CD4-positive, alpha-beta memory T cell (primary cell): ENCODE data around the gene CACNA1C. TPM values are rescaled to one million over a fixed set of nuclear protein-coding genes. Genes with fewer than 3 reads are reported as not detected.

ENCODE experiments used
- CTCF ChIA-PET: fragments of 350-600 bp; sonication (Branson Sonifier 250); formaldehyde crosslinking; loops from one replicate; lab custom pipeline; 2021; ENCODE audit warnings: inconsistent platforms; ENCODE audit not compliant: partially characterized antibody; lab: Charles Lee
- POLR2A ChIA-PET: fragments of 350-600 bp; sonication (Branson Sonifier 250); formaldehyde crosslinking; loops from one replicate; lab custom pipeline; 2021; ENCODE audit not compliant: partially characterized antibody; lab: Charles Lee
- DNase-seq, 5 donors: peaks; one replicate each; pipeline versions ENCODE4 v3.0.0 to v3.0.0-alpha.2; 2020 to 2022; ENCODE audit warnings: mixed read lengths in 1 of 5
- H3K27ac ChIP-seq: one replicate; pipeline ENCODE4 v1.7.0; 2013; ENCODE audit warnings: low read depth, low read length
- H3K27me3 ChIP-seq: 2 replicates; pipeline ENCODE4 v1.7.0; 2013; ENCODE audit warnings: mild to moderate bottlenecking, low read length, moderate library complexity; ENCODE audit not compliant: insufficient read depth
- H3K36me3 ChIP-seq: 2 replicates; pipeline ENCODE4 v1.7.0; 2013; ENCODE audit warnings: mild to moderate bottlenecking, low read length, moderate library complexity; ENCODE audit not compliant: insufficient read depth
- H3K4me1 ChIP-seq: 2 replicates; pipeline ENCODE4 v1.7.0; 2013; ENCODE audit warnings: mild to moderate bottlenecking, low read length, moderate library complexity; ENCODE audit not compliant: insufficient read depth
- H3K4me3 ChIP-seq, 2 donors: one replicate each; pipeline ENCODE4 v1.7.0; 2013; ENCODE audit warnings: low read length in 2 of 2, mild to moderate bottlenecking in 1 of 2
- H3K9me3 ChIP-seq, 2 donors: one replicate each; pipeline ENCODE4 v1.7.0; 2013; ENCODE audit warnings: low read length in 2 of 2, control low read depth in 1 of 2; ENCODE audit not compliant: control insufficient read depth in 1 of 2
- H3K27ac Mint-ChIP-seq, 7 donors: one replicate each; pipeline ENCODE4 v1.8.0; 2020 to 2021; ENCODE audit warnings: mixed read lengths in 7 of 7, mild to moderate bottlenecking in 6 of 7, inconsistent platforms in 3 of 7, moderate library complexity in 3 of 7
- H3K27me3 Mint-ChIP-seq, 2 donors: one replicate each; pipeline ENCODE4 v1.8.0; 2020 to 2021; ENCODE audit warnings: mixed read lengths in 2 of 2
- H3K36me3 Mint-ChIP-seq, 2 donors: one replicate each; pipeline ENCODE4 v1.8.0; 2020 to 2021; ENCODE audit warnings: mixed read lengths in 2 of 2, inconsistent platforms in 1 of 2, mild to moderate bottlenecking in 1 of 2
- H3K4me1 Mint-ChIP-seq, 4 donors: one replicate each; pipeline ENCODE4 v1.8.0; 2020 to 2021; ENCODE audit warnings: mixed read lengths in 4 of 4, mild to moderate bottlenecking in 1 of 4
- H3K4me3 Mint-ChIP-seq, 8 donors: one replicate each; pipeline ENCODE4 v1.8.0; 2020 to 2021; ENCODE audit warnings: mixed read lengths in 8 of 8, mild to moderate bottlenecking in 7 of 8, moderate library complexity in 6 of 8, inconsistent platforms in 3 of 8
- H3K9me3 Mint-ChIP-seq, 8 donors: one replicate each; pipeline ENCODE4 v1.8.0; 2020 to 2021; ENCODE audit warnings: mixed read lengths in 8 of 8, mild to moderate bottlenecking in 5 of 8, inconsistent platforms in 3 of 8, moderate library complexity in 1 of 8
- intact Hi-C: fragments of 100-400 bp; cut with micrococcal nuclease; formaldehyde crosslinking; loops from one replicate; pipeline ENCODE4 v1.15.1; 2023
- polyA plus RNA-seq, 2 donors: library from polyadenylated mRNA; unstranded; fragments of 300-500 nt; fragmentation: Illumina TruSeq; gene quantifications; one replicate each; pipeline ENCODE4 v1.2.3, GENCODE V29; 2021
- total RNA-seq, 2 experiments: library from RNA; stranded (reverse); gene quantifications; one replicate each; pipeline ENCODE4 v1.2.3, GENCODE V29; 2021

The CACNA1C gene
- total and polyA plus RNA-seq, 4 experiments from 2014 or later, result 0.05 to 0.21 (median 0.07) TPM

GRCh38 chr12:2075508-2076195, 22.9 kb downstream of the CACNA1C start:
- no peaks in the 10 kb centered on the region for H3K36me3 ChIP-seq
- H3K4me3 ChIP-seq, result no peak overlapping the region
- Mint-ChIP-seq H3K4me3 (no peak overlapping the region), H3K9me3 (peaks cover 3 to 28% (median 13%) of the 10 kb centered on the region in 8 donors), H3K27ac (no peak overlapping the region), H3K36me3 (peaks cover 5 to 7% of the 10 kb centered on the region in 2 donors), H3K27me3 (peaks cover 7 to 19% of the 10 kb centered on the region in 2 donors), H3K4me1 (no peaks in the 10 kb centered on the region)
- no peak for DNase-seq
- intact Hi-C loops, result no loop called here
- no peak overlapping the region for H3K27ac ChIP-seq
- no peaks in the 10 kb centered on the region for H3K27me3 ChIP-seq
- POLR2A ChIA-PET, result no interaction called here
- H3K4me1 ChIP-seq, result no peaks in the 10 kb centered on the region
- H3K9me3 ChIP-seq, result no peaks in the 10 kb centered on the region
- CTCF ChIA-PET, result no interaction called here

- no peak overlapping the region for H3K27ac Mint-ChIP-seq
- Histone ChIP-seq H3K36me3 (no peaks in the 10 kb centered on the region), H3K4me1 (no peaks in the 10 kb centered on the region), H3K27me3 (no peaks in the 10 kb centered on the region), H3K27ac (no peak overlapping the region), H3K9me3 (no peaks in the 10 kb centered on the region), H3K4me3 (no peak overlapping the region)
- H3K4me3 Mint-ChIP-seq, result no peak overlapping the region
- intact Hi-C loops, result no loop called here
- peaks cover 3 to 26% (median 12%) of the 10 kb centered on the region in 8 donors for H3K9me3 Mint-ChIP-seq
- DNase-seq, result no peak
- peaks cover 7 to 19% of the 10 kb centered on the region in 2 donors for H3K27me3 Mint-ChIP-seq
- no peaks in the 10 kb centered on the region for H3K4me1 Mint-ChIP-seq
- ChIA-PET CTCF (no interaction called here), POLR2A (no interaction called here)
- peaks cover 5 to 6% of the 10 kb centered on the region in 2 donors for H3K36me3 Mint-ChIP-seq
Observed at GRCh38 chr12:2076196-2076570, 23.4 kb downstream of the CACNA1C start.

- ChIA-PET POLR2A (no interaction called here), CTCF (no interaction called here)
- no peak overlapping the region for H3K4me3 ChIP-seq
- Mint-ChIP-seq H3K4me1 (no peaks in the 10 kb centered on the region), H3K36me3 (peaks cover under 1% of the 10 kb centered on the region in 2 donors), H3K9me3 (peaks cover 3 to 21% (median 7%) of the 10 kb centered on the region in 8 donors), H3K27me3 (peaks cover 6 to 19% of the 10 kb centered on the region in 2 donors), H3K4me3 (no peak overlapping the region), H3K27ac (no peak overlapping the region)
- DNase-seq, result no peak
- H3K27ac ChIP-seq, result no peak overlapping the region
- intact Hi-C loops, result no loop called here
- H3K36me3 ChIP-seq, result no peaks in the 10 kb centered on the region
- H3K27me3 ChIP-seq, result no peaks in the 10 kb centered on the region
- no peaks in the 10 kb centered on the region for H3K9me3 ChIP-seq
- no peaks in the 10 kb centered on the region for H3K4me1 ChIP-seq
Observed at GRCh38 chr12:2076728-2077127, 23.9 kb downstream of the CACNA1C start.

GRCh38 chr12:2080604-2081003, 27.8 kb downstream of the CACNA1C start:
- H3K4me3 Mint-ChIP-seq, result no peak overlapping the region
- H3K27ac Mint-ChIP-seq, result no peak overlapping the region
- no peak overlapping the region for H3K27ac ChIP-seq
- no peaks in the 10 kb centered on the region for H3K4me1 ChIP-seq
- CTCF ChIA-PET, result no interaction called here
- no peak overlapping the region for H3K4me3 ChIP-seq
- no peaks in the 10 kb centered on the region for H3K36me3 ChIP-seq
- no peaks in the 10 kb centered on the region for H3K9me3 ChIP-seq
- no peaks in the 10 kb centered on the region for H3K36me3 Mint-ChIP-seq
- H3K27me3 Mint-ChIP-seq, result peaks cover 6 to 19% of the 10 kb centered on the region in 2 donors
- intact Hi-C loops, result no loop called here
- no peaks in the 10 kb centered on the region for H3K27me3 ChIP-seq
- H3K9me3 Mint-ChIP-seq, result peaks cover 3 to 20% (median 5%) of the 10 kb centered on the region in 8 donors
- DNase-seq, result no peak
- no peaks in the 10 kb centered on the region for H3K4me1 Mint-ChIP-seq
- POLR2A ChIA-PET, result no interaction called here

GRCh38 chr12:2082321-2082720, 29.5 kb downstream of the CACNA1C start:
- Histone ChIP-seq H3K36me3 (no peaks in the 10 kb centered on the region), H3K4me3 (no peak overlapping the region), H3K27me3 (peaks cover 3% of the 10 kb centered on the region), H3K27ac (no peak overlapping the region), H3K4me1 (no peaks in the 10 kb centered on the region), H3K9me3 (no peaks in the 10 kb centered on the region)
- Mint-ChIP-seq H3K36me3 (no peaks in the 10 kb centered on the region), H3K4me1 (no peaks in the 10 kb centered on the region), H3K4me3 (no peak overlapping the region), H3K27ac (no peak overlapping the region), H3K9me3 (peaks cover 3 to 20% (median 6%) of the 10 kb centered on the region in 8 donors), H3K27me3 (peaks cover 4 to 15% of the 10 kb centered on the region in 2 donors)
- intact Hi-C loops, result no loop called here
- ChIA-PET POLR2A (no interaction called here), CTCF (no interaction called here)
- no peak for DNase-seq

GRCh38 chr12:2083008-2083407, 30.2 kb downstream of the CACNA1C start:
- no peak overlapping the region for H3K27ac ChIP-seq
- Mint-ChIP-seq H3K4me1 (no peaks in the 10 kb centered on the region), H3K36me3 (no peaks in the 10 kb centered on the region), H3K9me3 (peaks cover 3 to 19% (median 6%) of the 10 kb centered on the region in 8 donors), H3K27ac (no peak overlapping the region), H3K4me3 (no peak overlapping the region), H3K27me3 (peaks cover 3 to 9% of the 10 kb centered on the region in 2 donors)
- peaks cover 3% of the 10 kb centered on the region for H3K27me3 ChIP-seq
- no peaks in the 10 kb centered on the region for H3K36me3 ChIP-seq
- no peaks in the 10 kb centered on the region for H3K4me1 ChIP-seq
- no peak overlapping the region for H3K4me3 ChIP-seq
- ChIA-PET POLR2A (no interaction called here), CTCF (no interaction called here)
- H3K9me3 ChIP-seq, result no peaks in the 10 kb centered on the region
- intact Hi-C loops, result no loop called here
- DNase-seq, result no peak

GRCh38 chr12:2083561-2083960, 30.8 kb downstream of the CACNA1C start:
- no peak overlapping the region for H3K4me3 Mint-ChIP-seq
- Histone ChIP-seq H3K27ac (no peak overlapping the region), H3K27me3 (peaks cover 3% of the 10 kb centered on the region), H3K4me3 (no peak overlapping the region), H3K36me3 (no peaks in the 10 kb centered on the region), H3K9me3 (no peaks in the 10 kb centered on the region), H3K4me1 (no peaks in the 10 kb centered on the region)
- no peaks in the 10 kb centered on the region for H3K36me3 Mint-ChIP-seq
- H3K9me3 Mint-ChIP-seq, result peaks cover 0 to 14% (median 4%) of the 10 kb centered on the region in 8 donors
- peaks cover 3 to 5% of the 10 kb centered on the region in 2 donors for H3K27me3 Mint-ChIP-seq
- no peak overlapping the region for H3K27ac Mint-ChIP-seq
- POLR2A ChIA-PET, result no interaction called here
- no peak for DNase-seq
- no peaks in the 10 kb centered on the region for H3K4me1 Mint-ChIP-seq
- CTCF ChIA-PET, result no interaction called here
- intact Hi-C loops, result no loop called here
